Thymus (tissue), 11 donors: ENCODE data around the gene KCNMA1. TPM values are rescaled to one million over a fixed set of nuclear protein-coding genes. Genes with fewer than 3 reads are reported as not detected.
"Not testable (repeated sequence)": the region's sequence is repeated elsewhere in the genome, so short reads cannot be mapped to it uniquely, and the experiment has no call there.

Experiments
- DNase-seq, 9 donors: peaks; one replicate each; pipeline ENCODE4 v3.0.0-alpha.2; 2013; ENCODE audit warnings: low spot score in 9 of 9, low read depth in 6 of 9, missing footprints in 1 of 9
- H3K27ac ChIP-seq, 2 donors: one replicate each; pipeline ENCODE4 v1.5.1; 2013; ENCODE audit warnings: control low read depth in 1 of 2, low read depth in 1 of 2, low read length in 1 of 2, mild to moderate bottlenecking in 1 of 2, moderate library complexity in 1 of 2
- H3K27me3 ChIP-seq, 2 donors: one replicate each; pipeline ENCODE4 v1.5.1; 2013; ENCODE audit warnings: low read length in 1 of 2; ENCODE audit not compliant: control insufficient read depth in 2 of 2, insufficient read depth in 1 of 2
- H3K36me3 ChIP-seq, 2 donors: one replicate each; pipeline ENCODE4 v1.5.1; 2013; ENCODE audit warnings: low read length in 1 of 2, mild to moderate bottlenecking in 1 of 2, moderate library complexity in 1 of 2; ENCODE audit not compliant: control insufficient read depth in 2 of 2, insufficient read depth in 2 of 2
- H3K4me1 ChIP-seq, 2 donors: one replicate each; pipeline ENCODE4 v1.5.1; 2013; ENCODE audit warnings: low read length in 2 of 2; ENCODE audit not compliant: control insufficient read depth in 2 of 2, insufficient read depth in 2 of 2
- H3K4me3 ChIP-seq, 2 donors: one replicate each; pipeline ENCODE4 v1.5.1; 2013; ENCODE audit warnings: low read length in 2 of 2, control low read depth in 1 of 2, mild to moderate bottlenecking in 1 of 2
- H3K9me3 ChIP-seq, 2 donors: one replicate each; pipeline ENCODE4 v1.5.1; 2013; ENCODE audit warnings: low read length in 1 of 2, mild to moderate bottlenecking in 1 of 2; ENCODE audit not compliant: control insufficient read depth in 2 of 2, insufficient read depth in 1 of 2
- WGBS: extraction: QIAGEN DNeasy Blood & Tissue Kit; methylation state at CpG from one replicate; pipeline ENCODE4 v1.1.7; 2013; 5-methylcytosine and 5-hydroxymethylcytosine counted together
- polyA plus RNA-seq: library from polyadenylated mRNA; stranded (reverse); fragments of 200-250 nt; gene quantifications from one replicate; pipeline ENCODE4 v1.2.3, GENCODE V29; 2013
- total RNA-seq: library from RNA; stranded (reverse); fragments of 120-200 nt; gene quantifications from one replicate; pipeline ENCODE4 v1.2.4, GENCODE V29; 2013
- donor health status: healthy.

KCNMA1 gene
- total and polyA plus RNA-seq, 2 donors: 1.9 to 12.9 TPM

DNA sequence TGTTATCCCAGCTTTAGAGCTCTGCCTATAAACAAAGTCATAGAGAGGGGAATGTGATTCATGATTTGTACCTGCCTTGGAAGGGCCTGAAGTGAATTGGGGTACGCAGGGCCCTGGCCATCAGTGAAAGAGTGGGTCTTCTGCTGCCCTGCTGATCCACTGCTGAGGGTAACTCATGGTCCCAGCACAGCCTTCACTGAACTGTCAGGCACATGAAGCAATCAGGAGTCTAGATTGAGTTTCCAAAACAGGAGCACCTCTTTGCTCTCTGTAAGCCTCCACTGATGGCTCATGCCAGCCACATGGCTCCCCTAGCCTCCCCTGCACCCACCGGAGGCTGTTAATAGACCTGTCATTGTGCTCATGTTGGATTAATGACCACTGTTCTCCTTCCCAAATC, 217.6 kb downstream of the KCNMA1 start:
- H3K27me3 ChIP-seq: no peaks in the 10 kb centered on the region
- DNase-seq: no peak
- H3K9me3 ChIP-seq: no peaks in the 10 kb centered on the region
- H3K36me3 ChIP-seq: no peaks in the 10 kb centered on the region
- WGBS: 94% methylated on average over 2 of the region's 2 CpGs
- H3K4me3 ChIP-seq: no peak overlapping the region
- no peak overlapping the region for H3K27ac ChIP-seq
- no peaks in the 10 kb centered on the region for H3K4me1 ChIP-seq

DNA sequence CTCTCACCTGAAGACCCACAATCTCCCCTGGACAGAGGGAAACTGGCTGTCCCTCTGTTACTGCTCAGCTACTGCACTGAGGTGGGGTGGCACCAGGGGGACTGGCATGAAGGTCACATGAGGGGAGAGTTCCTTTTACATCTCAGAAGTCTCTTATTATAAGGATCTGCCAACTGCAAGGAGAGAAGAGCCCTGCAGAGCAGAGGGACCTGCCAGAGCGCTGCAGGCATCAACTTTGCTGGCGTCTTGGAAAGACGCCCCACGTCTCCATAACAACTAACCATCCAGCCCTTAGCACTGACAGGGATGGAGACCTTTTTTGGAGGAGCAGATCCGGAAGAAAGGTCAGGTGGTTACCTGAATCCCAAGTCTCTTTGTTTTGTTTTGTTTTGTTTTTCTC, 218.6 kb downstream of the KCNMA1 start:
- Histone ChIP-seq H3K36me3 (no peaks in the 10 kb centered on the region), H3K4me3 (no peak overlapping the region), H3K9me3 (no peaks in the 10 kb centered on the region), H3K27me3 (no peaks in the 10 kb centered on the region), H3K27ac (no peak overlapping the region), H3K4me1 (no peaks in the 10 kb centered on the region)
- no peak for DNase-seq
- 95% methylated on average over 5 of the region's 5 CpGs for WGBS

DNA sequence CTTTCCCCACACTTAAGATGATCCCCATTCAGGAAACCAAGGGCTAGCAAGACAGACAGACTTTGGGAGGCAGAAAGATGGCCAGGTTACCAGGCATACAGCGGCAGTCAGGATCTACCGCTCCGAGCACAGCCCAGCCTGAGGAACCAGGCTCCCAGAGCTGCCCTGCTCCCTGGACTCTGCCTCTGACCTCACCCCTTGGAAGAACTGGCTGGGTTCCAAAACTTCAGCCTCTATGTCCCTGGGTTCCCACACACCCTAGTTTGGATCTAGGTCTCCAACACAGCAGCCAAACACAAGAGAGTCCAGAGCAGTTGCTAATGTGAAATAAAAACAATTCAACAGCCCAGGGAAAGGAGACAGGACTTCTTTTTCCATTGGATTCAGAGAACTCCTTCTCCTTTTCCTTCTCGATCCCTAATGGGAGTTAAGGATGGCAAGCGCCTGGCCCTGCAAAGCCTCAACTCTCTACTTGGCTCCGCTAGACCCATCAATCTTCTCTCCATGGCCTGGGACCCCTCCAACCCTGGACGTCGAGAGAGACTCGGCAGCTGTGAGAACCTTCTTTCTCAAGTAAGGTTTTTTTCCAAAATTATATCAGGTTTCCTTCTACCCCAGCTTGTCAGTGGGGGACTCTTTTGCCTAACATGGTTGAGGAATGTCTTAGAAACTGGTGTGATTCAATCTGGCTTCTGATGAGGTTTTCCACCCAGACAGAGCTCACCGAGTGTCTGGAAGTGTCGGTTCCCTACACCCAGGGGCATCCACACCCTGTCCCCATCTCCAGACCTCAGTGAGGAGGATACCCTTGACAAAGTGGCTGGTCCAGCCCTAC, 219.6 kb downstream of the KCNMA1 start:
- Histone ChIP-seq H3K27me3 (no peaks in the 10 kb centered on the region), H3K9me3 (no peaks in the 10 kb centered on the region), H3K4me3 (no peak overlapping the region), H3K27ac (no peak overlapping the region), H3K4me1 (no peaks in the 10 kb centered on the region), H3K36me3 (no peaks in the 10 kb centered on the region)
- no peak for DNase-seq
- WGBS: 91% methylated on average over 11 of the region's 11 CpGs

DNA sequence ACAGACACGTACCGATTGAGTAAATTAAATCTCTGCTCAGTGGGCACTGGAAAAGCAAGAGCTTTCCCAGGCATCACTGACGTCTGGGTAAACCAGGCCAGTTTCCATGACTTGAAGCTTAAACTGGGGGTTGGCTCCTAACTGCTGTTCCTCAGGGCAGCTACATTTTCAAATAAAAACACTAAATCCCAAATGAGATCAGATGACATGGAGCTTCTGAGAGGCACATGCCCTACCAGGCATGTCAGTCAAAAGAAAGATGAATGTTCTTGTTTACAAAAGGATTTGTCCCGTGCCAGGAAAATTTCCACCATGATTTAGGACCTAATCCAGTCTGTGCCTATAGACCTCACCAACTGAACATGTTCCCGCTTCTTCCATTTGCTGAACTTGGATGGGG, 220.2 kb downstream of the KCNMA1 start:
- H3K36me3 ChIP-seq: no peaks in the 10 kb centered on the region
- no peaks in the 10 kb centered on the region for H3K27me3 ChIP-seq
- no peaks in the 10 kb centered on the region for H3K4me1 ChIP-seq
- 93% methylated on average over 5 of the region's 5 CpGs for WGBS
- no peak for DNase-seq
- H3K27ac ChIP-seq: no peak overlapping the region
- no peaks in the 10 kb centered on the region for H3K9me3 ChIP-seq
- H3K4me3 ChIP-seq: no peak overlapping the region

DNA sequence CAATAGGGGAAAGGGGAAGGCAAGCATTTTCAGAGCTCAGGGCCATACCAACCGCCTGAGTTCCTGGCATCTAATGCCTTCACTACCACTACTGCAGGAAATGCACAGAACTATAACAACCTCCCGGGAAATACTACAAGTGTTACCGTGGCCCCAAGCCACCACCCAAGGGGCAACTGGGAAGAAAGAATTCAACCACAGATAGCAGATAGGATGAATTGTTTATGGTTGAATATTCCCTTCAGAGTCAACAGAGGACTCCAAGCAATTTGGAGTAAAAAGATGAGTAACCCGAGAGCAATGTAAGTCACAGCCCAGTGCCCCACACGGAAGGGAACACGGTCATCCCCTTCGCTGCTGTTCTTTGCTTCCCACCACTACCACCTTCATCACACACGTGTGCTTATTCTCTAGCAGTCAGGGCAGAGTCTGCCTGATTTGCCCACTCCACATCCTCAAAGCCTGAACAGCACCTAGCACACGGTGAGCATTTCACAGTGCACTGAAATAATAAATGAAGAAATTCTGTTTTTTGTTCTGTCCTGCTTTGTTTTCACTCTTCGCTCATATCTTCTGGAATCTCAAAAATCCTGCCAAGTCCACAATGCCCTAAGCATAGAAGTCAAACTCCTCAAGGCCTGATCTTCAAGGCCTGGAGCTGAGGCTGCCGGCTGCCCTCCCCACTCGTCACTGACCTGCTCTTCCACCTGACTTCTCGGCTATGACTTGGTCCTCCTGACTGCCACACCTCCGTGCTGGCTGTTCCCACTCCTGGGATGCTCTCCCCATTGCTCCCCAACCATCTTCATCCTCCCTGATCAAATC, 221.1 kb downstream of the KCNMA1 start:
- no peaks in the 10 kb centered on the region for H3K27me3 ChIP-seq
- no peaks in the 10 kb centered on the region for H3K36me3 ChIP-seq
- no peaks in the 10 kb centered on the region for H3K9me3 ChIP-seq
- no peak overlapping the region for H3K27ac ChIP-seq
- no peak for DNase-seq
- H3K4me1 ChIP-seq: no peaks in the 10 kb centered on the region
- 94% methylated on average over 14 of the region's 14 CpGs for WGBS
- no peak overlapping the region for H3K4me3 ChIP-seq

DNA sequence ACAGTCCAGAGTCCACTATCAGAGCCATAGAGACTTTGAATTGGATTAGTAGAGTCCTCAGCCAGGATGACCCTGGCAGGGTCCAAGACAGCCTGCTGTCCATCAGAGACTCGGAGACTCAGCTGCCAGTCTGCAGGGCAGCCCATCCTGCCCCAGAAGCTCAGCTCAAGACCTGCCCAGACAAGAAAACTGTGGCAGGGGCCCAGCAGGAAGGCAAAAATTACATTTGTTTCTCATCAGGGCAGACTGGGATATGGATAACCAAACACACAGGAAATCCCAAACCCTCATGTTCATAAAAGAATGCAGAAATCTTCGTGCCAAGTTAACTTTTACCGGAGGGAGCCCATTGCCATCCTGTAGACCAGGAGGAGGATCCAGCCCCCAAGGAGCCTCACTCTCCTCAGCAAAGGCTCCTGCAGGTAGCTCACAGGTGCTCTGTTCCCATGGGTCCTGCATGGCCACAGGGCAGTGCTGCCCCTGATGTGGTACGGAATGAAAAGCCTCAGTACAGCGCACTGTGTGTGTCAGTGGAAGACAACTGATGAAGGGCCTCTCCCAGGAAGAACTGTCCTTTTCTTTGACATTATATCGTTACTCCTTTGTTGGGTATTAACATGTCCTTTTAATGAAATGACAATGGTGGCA, 222.2 kb downstream of the KCNMA1 start:
- DNase-seq: no peak
- WGBS: 80% methylated on average over 6 of the region's 6 CpGs
- Histone ChIP-seq H3K9me3 (no peaks in the 10 kb centered on the region), H3K36me3 (no peaks in the 10 kb centered on the region), H3K4me1 (no peaks in the 10 kb centered on the region), H3K27me3 (no peaks in the 10 kb centered on the region), H3K4me3 (no peak overlapping the region), H3K27ac (no peak overlapping the region)

DNA sequence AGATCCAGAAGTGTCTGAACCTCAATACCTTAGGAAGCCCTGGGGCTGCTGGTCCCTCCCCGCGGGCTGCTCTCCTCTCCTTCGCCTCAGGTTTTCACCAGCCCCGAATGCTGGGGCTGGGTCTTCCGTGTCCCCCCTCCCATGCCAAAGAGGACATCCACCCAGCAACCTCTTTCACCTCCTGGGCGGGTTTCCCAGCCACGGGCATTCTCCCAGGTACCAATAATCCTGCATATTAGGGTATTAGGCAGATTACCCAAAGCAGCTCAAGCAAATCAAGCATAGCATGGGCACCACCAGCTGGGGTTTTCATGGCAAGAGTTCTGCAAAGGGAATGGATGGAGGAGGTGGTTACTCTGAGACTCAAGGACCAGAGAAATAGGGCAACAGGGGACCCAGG, 224.4 kb downstream of the KCNMA1 start:
- no peaks in the 10 kb centered on the region for H3K27me3 ChIP-seq
- no peak overlapping the region for H3K27ac ChIP-seq
- H3K4me3 ChIP-seq: no peak overlapping the region
- no peaks in the 10 kb centered on the region for H3K4me1 ChIP-seq
- H3K9me3 ChIP-seq: no peaks in the 10 kb centered on the region
- 85% methylated on average over 7 of the region's 7 CpGs for WGBS
- no peak for DNase-seq
- H3K36me3 ChIP-seq: no peaks in the 10 kb centered on the region

DNA sequence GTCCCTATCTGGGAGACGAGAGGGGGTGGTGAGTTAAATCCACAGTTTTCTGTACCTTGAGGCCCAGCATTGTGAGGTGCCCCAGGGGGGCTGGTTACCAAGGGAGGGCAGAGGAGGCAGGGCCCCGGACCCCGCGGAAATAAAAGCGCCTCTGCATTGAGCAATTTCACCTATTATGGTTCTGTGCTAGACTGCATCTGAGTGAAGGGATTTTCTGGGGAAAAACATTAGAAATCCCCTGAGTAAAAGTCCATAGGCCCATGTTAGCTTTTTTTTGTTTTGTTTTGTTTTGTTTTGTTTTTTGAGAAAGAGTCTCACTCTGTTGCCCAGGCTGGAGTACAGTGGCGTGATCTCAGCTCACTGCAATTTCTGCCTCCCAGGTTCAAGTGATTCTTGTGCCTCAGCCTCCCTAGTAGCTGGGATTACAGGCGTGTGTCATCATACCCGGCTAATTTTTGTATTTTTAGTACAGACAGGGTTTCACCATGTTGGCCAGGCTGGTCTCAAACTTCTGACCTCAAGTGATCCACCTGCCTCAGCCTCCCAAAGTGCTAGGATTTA, 225.0 kb downstream of the KCNMA1 start:
- not testable (repeated sequence) for H3K9me3 ChIP-seq, H3K27me3 ChIP-seq, H3K36me3 ChIP-seq, H3K4me1 ChIP-seq, DNase-seq, H3K27ac ChIP-seq, H3K4me3 ChIP-seq
- WGBS: 93% methylated on average over 8 of the region's 8 CpGs

DNA sequence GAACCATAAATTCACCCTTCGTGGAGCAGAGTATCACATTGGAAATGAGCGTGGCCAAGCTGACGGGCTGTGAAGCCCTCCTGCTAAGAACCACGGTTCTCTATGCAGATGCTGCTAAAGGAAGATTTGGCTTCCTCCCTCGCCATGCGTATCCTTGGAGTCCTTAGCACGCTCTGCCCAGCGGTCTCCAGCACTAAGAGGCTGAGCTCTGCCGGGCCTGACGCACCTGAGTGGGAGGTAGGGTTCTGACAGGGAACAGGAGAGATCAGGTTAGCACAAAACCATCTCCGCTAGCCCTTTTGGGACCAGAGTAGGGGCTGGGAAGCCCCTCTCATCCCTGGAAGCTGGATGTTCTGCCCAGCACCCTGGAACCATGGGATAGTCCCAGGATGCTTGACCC, 225.8 kb downstream of the KCNMA1 start:
- Histone ChIP-seq H3K4me3 (no peak overlapping the region), H3K4me1 (no peaks in the 10 kb centered on the region), H3K27me3 (no peaks in the 10 kb centered on the region), H3K9me3 (no peaks in the 10 kb centered on the region), H3K36me3 (no peaks in the 10 kb centered on the region), H3K27ac (no peak overlapping the region)
- no peak for DNase-seq
- 92% methylated on average over 11 of the region's 11 CpGs for WGBS
